ENCODE measurements around the gene HOXB4. TPM values are rescaled to one million over a fixed set of nuclear protein-coding genes. Genes with fewer than 3 reads are reported as not detected.
A peak's percentile ranks its signal among the peaks of the same experiment; 100 is the strongest.

HOXB4 gene
- polyA plus RNA-seq, 1 experiment: 5.8 TPM

GRCh38 chr17:48589060-48589830, 11.1 kb upstream of the HOXB4 start:
- Histone ChIP-seq H3K27me3 (ENCODE audit: control insufficient read depth, insufficient read depth, low read length) (no peaks in the 10 kb centered on the region), H3K4me3 (ENCODE audit: low read depth, low read length) (peak overlapping the region; percentile 89), H3K27ac (ENCODE audit: low read depth, low read length) (peak overlapping the region; percentile 97), H3K9me3 (ENCODE audit: control insufficient read depth, insufficient read depth, low read length) (no peaks in the 10 kb centered on the region; the same call in 1 of the 2 replicates)
- POLR2A ChIA-PET: interaction anchor here (0.8 to 2.7 kb wide), 6 partner anchors 13 to 48 kb away, joined by 3 to 12 read pairs (median 6); no protein-coding TSS in a partner anchor
- TF ChIP-seq, protein P1, sequence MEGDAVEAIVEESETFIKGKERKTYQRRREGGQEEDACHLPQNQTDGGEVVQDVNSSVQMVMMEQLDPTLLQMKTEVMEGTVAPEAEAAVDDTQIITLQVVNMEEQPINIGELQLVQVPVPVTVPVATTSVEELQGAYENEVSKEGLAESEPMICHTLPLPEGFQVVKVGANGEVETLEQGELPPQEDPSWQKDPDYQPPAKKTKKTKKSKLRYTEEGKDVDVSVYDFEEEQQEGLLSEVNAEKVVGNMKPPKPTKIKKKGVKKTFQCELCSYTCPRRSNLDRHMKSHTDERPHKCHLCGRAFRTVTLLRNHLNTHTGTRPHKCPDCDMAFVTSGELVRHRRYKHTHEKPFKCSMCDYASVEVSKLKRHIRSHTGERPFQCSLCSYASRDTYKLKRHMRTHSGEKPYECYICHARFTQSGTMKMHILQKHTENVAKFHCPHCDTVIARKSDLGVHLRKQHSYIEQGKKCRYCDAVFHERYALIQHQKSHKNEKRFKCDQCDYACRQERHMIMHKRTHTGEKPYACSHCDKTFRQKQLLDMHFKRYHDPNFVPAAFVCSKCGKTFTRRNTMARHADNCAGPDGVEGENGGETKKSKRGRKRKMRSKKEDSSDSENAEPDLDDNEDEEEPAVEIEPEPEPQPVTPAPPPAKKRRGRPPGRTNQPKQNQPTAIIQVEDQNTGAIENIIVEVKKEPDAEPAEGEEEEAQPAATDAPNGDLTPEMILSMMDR (IDR thresholded peaks at IDR 0.05; ENCODE audit: low read depth, low read length): no peak
- DNase-seq (ENCODE audit: low read depth, low spot score): no peak
- CTCF ChIA-PET: interaction anchor here (0.8 to 1.9 kb wide), 4 partner anchors 42 to 327 kb away, joined by 3 to 11 read pairs (median 4); no protein-coding TSS in a partner anchor

DNA sequence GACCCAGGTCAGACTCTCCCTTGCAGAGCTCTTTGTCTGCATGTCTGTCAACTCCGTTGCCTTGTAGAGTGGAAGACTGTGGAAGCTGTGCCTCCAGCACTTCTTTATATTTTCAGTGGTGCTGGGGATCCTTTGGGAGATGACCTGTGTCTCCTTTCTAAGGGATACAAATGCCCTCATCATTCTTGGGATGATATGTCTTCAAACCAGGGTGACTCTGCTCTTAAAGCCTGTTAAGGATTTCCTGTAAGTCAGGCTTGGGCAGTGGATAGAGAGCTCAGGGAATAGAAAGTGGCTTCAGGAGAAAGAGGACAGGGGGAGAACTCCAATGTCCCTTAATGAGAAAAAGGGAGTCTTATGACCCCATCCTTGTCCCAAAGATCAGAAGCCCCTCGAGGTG, 10.4 kb upstream of the HOXB4 start:
- POLR2A ChIA-PET: interaction anchor here (0.8 to 2.7 kb wide), 7 partner anchors 12 to 47 kb away, joined by 3 to 12 read pairs (median 6); no protein-coding TSS in a partner anchor
- H3K9me3 ChIP-seq (ENCODE audit: control insufficient read depth, insufficient read depth, low read length): no peaks in the 10 kb centered on the region; the same call in 1 of the 2 replicates
- CTCF ChIA-PET: interaction anchor here (0.8 to 1.6 kb wide), 5 partner anchors 40 to 326 kb away, joined by 3 to 6 read pairs (median 4); no protein-coding TSS in a partner anchor
- TF ChIP-seq, protein P1 (IDR thresholded peaks at IDR 0.05; ENCODE audit: low read depth, low read length): no peak
- peak overlapping the region; percentile 89 for H3K4me3 ChIP-seq (ENCODE audit: low read depth, low read length)
- no peaks in the 10 kb centered on the region for H3K27me3 ChIP-seq (ENCODE audit: control insufficient read depth, insufficient read depth, low read length)
- no peak for DNase-seq (ENCODE audit: low read depth, low spot score)
- H3K27ac ChIP-seq (ENCODE audit: low read depth, low read length): peak overlapping the region; percentile 97

GRCh38 chr17:48588074-48588415, 9.9 kb upstream of the HOXB4 start:
- Histone ChIP-seq H3K27me3 (ENCODE audit: control insufficient read depth, insufficient read depth, low read length) (no peaks in the 10 kb centered on the region), H3K9me3 (ENCODE audit: control insufficient read depth, insufficient read depth, low read length) (no peaks in the 10 kb centered on the region; the same call in 1 of the 2 replicates), H3K27ac (ENCODE audit: low read depth, low read length) (peak overlapping the region; percentile 97), H3K4me3 (ENCODE audit: low read depth, low read length) (peak overlapping the region; percentile 89)
- CTCF ChIA-PET: interaction anchor here (0.7 to 1.6 kb wide), 8 partner anchors 9 to 325 kb away, joined by 3 to 8 read pairs (median 4); no protein-coding TSS in a partner anchor
- DNase-seq (ENCODE audit: low read depth, low spot score): no peak
- TF ChIP-seq, protein P1 (IDR thresholded peaks at IDR 0.05; ENCODE audit: low read depth, low read length): no peak
- POLR2A ChIA-PET: interaction anchor here (0.6 to 2.7 kb wide), 11 partner anchors 10 to 77 kb away, joined by 3 to 12 read pairs (median 6); no protein-coding TSS in a partner anchor

- TF ChIP-seq, protein P1 (IDR thresholded peaks at IDR 0.05; ENCODE audit: low read depth, low read length): no peak
- H3K27ac ChIP-seq (ENCODE audit: low read depth, low read length): peak overlapping the region; percentile 97
- H3K4me3 ChIP-seq (ENCODE audit: low read depth, low read length): peak overlapping the region; percentile 89
- ChIA-PET POLR2A (interaction anchor here (0.6 to 2.7 kb wide), 13 partner anchors 9 to 114 kb away, joined by 3 to 12 read pairs (median 4); no protein-coding TSS in a partner anchor), CTCF (interaction anchor here (0.7 to 1.6 kb wide), 8 partner anchors 9 to 280 kb away, joined by 3 to 8 read pairs (median 4); no protein-coding TSS in a partner anchor)
- H3K9me3 ChIP-seq (ENCODE audit: control insufficient read depth, insufficient read depth, low read length): no peaks in the 10 kb centered on the region; the same call in 1 of the 2 replicates
- no peak for DNase-seq (ENCODE audit: low read depth, low spot score)
- H3K27me3 ChIP-seq (ENCODE audit: control insufficient read depth, insufficient read depth, low read length): no peaks in the 10 kb centered on the region
Observed at GRCh38 chr17:48587276-48588073, 9.3 kb upstream of the HOXB4 start.
